ENCODE measurements around the gene ZFP92.

GRCh38 chrX:153446950-153447580 is 35.8 kb downstream of the ZFP92 start:
- TF ChIP-seq CTCF (conservative IDR thresholded peaks at IDR 0.05) (no peak), EZH2 (IDR thresholded peaks at IDR 0.05; ENCODE audit: low read depth) (no peak)
